Measurements from ENCODE around the gene CPLX4.
A peak's percentile ranks its signal among the peaks of the same experiment; 100 is the strongest.
"Not testable (repeated sequence)": the region's sequence is repeated elsewhere in the genome, so short reads cannot be mapped to it uniquely, and the experiment has no call there.

CPLX4 gene

DNA sequence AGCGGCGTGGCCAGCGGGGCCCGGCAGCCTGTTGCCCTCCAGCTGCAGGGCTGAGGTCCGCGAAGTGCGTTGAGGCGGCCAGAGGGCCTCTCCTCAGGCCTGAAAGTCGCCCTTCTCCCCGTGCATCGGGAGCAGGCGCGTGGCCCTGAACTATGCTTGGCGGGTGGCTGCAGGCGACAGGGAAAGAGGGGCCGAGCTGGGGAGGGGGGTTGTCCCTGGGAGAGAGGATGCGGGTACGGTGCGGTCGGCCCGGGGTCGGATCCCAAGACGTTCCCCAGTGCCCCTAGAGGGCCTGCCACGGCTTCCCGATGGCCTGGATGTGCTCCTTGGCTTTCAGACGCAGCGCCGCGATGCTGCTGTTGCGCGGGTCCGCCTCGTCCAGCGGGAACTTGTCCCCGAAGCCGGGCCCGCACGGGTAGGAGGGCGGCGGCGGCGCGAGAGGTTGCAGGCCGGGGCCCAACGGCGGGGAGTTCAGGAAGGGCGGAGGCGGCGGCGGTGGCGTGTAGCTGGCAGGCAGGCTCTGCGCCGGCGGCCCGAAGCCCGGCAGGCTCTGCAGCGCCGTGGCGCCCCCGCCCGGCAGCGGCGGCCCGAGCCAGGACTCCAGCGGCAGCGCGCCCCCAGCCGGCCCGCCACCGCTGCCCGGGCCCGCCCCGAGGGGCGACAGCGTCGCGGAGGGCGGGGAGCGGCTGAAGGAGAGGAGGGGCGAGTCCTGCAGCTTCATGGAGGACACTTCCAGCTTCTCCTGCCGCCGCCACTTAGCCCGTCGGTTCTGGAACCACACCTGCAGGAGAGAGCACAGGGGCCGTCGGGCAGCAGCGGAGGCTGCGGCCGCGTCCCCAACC is 49.5 kb downstream of the CPLX4 start:
- DNase-seq: peak; percentile 57

DNA sequence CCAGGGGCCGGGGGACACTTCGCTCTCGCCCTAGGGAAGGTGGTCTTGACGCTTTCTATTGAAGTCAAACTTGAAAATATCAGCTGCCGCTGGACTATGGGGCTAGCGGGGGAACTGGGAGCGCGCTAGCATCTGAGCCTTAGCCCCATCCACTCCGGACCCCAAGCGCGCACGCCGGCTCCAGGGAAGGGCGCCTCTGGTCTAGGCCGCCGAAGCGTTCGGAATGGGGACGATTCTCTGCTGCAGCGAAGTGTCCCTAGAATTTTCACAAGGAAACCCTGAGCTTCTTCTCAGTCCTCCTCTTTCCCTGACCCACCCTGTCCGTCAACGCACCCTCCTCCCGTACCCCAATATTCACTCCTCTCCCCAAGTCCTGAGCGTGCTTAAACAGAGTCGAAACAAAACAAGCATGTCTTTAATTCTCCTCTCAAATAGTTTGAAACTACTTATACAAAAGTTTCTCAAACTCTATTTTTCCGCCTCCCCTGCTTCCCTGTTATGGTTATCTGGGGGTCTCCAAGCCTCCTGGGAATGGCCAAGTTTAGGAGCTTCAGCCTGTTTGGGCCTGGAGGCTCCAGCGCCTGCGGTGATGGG is 50.2 kb downstream of the CPLX4 start:
- no peak for DNase-seq

DNA sequence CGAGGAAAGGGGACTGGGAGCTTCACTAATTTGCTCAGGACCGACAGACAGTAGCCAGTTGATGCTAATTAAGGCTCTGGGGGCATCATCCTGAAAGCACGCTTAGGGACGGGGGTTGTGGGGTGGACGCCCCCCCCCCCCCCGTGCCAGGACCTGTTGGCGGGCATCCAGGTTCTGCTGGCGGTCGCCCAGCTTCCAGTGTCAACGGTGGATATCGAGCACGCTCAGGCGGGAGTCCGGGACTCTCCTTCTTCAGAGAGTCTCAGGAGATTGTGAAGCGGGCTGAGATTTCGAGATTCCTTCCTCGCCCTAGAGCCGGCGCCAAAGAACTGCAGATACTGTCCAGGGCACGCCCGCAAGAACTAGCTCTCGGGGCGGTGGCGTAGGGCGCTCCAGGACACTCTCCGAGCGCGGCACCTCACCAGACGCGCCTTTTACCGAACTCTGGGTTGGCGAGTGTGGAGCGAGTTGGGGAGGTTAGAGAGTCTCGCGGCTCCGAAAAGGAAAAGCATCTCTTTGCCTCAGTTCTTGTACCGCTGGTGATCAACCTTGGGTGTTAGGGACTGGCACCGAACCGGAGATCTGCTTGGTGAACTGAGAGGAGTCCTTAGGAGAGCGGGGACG is 50.8 kb downstream of the CPLX4 start:
- DNase-seq: no peak

DNA sequence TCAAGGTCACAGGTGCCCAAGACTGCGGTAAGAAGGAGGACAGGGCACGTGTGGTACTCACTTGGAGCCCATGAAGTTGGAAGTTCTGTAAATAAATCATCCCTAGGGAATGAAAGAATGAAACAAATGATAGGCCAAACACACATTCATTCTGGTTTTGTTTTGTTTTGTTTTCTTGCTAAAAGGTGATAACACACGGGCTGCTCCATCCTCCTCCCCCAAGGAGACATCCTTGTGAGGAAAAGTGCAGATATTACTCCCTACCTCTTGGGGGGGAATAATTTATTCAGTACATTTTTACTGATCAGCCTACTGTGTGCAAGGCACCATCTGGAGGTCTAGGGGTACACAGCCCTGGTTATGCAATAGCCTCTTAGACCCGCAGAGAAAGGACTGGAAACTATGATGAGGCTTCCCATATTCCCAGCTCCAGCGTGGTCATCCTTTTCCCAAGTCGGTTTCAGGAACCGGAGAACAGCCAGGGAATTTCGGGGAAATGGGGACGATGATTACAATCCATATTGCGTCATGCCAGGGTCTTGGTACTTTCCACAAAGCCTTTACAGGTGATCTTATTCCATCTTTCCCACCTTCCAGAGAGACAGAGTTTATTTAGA is 51.5 kb downstream of the CPLX4 start:
- DNase-seq: no peak

DNA sequence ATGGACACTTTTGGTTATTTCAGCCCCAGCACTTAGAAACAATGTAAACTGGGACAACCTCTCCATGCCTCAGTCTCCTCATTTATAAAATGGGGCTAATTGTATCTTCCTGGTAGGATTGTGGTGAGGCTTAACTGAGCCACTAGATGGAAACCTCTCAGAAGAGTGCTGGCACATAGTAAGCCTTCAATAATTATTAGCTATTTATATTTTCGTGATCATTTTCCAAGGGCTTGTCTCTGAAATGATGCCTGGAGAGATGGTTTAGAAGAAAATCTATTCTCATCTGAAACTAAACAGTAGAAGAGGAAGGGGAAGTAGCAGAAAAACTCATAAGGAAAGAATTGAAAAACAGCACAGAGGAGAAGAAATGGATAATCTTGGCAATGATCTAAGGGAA is 52.0 kb downstream of the CPLX4 start:
- DNase-seq: no peak

DNA sequence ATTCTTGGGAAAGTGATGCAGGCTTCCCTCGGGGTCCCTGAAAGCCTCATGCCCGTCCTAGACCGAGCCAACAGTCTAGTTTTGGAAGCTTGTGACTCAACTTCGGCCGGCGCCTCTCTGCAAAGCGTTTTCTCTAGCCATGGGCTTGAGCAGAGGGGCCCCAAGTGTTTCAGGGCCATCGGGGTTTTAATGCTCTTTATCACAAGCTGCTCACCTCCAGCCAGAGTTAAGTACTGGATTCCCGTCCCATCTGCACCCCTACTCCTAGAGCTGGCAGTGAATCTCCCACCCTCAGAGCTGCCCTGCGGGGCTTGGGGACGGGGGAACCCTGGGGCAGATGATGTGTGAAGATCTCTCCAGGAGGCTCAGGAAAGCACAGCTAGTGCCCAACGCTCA is 52.5 kb downstream of the CPLX4 start:
- DNase-seq: no peak

DNA sequence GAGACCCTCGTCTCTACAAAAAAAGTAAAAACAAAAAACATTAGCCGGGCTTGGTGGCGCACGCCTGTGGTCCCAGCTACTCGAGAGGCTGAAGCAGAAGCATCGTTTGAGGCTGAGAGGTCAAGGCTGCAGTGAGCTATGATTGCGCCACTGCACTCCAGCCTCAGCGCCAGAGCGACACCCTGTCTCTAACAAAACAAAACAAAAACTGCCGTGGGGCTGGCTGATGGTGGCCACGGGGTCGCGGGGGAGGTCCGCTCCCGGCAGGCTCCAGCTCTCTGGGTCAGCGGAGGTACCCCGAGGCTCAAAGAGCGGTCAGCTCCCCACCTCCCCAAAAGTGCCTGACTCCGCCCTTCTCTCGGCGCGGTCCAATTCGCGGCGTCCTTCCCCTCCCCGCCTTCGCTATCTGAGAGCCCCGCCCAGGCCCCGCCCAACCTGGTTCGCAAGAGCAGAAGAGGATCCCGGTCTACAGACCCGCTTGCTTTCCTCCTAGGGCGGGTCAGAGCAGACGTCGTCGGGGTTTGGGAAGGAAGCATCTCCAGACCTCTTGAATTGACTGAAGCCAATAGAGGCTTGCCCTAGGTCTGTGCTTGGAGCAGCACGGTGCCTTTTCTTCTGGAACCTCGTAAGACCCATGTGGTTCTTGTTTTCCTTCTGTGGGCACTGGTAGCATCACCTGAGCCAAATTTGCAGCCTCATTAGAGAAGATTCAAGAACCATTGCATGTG is 53.0 kb downstream of the CPLX4 start:
- DNase-seq: peak; percentile 51

DNA sequence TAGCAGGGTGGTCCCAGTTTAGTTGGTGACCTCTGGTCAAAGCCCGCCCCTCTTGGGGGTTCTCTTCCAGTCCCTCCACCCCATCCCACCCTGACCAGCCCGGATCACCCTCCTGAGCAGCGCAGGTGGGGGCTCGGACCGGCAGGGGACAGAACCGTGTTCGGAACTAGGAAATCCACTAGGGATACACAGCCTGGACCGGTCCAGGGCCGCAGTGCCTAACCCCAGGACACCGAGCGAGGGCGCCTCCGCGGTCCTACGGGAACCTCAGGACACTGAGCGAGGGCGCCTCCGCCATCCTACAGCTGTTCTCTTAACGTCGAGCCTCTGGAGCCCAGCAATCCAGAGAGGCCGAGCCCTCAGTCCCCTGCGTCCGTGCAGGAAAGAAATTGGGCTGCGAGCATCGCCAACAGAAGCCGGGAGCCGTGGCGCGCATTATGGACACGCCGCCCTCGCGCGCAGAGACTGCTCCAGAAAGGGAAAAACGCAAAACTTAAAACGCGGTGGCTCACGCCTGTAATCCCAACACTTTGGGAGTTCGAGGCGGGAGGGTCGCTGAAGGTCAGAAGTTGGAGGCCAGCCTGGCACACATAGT is 53.7 kb downstream of the CPLX4 start:
- DNase-seq: no peak

DNA sequence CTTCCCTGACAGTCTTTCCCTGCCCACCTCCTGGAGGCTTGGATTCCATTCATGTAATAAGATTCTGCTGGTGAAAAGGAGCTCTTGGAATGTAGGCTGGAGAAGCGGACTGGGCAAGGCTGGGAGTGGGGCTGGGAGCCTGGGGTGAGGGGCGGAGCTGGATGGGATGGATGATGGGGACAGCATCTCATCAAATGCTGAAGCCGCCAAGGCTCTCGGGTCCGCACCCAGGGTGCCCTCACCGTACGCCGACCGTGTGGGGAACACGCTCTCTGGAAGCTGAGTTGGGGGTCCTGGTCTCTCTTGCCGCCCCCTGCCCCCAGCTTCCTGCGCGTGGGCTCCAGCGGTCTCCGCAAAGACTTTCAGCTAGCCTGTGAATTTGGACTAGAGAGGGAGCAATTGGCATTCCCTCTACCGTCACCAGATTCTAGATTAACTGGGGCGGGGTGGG is 54.3 kb downstream of the CPLX4 start:
- no peak for DNase-seq

DNA sequence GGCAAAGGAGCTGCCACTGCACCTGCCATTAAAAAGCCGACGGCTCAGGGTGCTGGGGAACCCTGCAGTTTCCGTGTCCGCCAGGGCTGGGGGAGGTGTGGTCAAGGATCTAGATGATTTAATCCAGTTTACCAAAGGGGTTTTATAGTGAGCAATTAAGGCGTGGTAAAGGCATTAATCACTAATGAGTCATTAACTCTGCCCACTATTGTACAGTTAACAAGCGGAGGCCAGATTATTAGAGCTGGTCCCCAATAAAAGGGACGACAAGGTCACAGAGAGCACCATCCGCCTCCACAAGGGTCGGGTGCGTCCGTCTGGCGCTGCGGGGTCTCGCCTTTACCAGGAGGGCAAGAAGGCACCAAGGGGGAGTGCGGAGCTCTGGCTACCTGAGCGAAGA is 54.8 kb downstream of the CPLX4 start:
- no peak for DNase-seq

DNA sequence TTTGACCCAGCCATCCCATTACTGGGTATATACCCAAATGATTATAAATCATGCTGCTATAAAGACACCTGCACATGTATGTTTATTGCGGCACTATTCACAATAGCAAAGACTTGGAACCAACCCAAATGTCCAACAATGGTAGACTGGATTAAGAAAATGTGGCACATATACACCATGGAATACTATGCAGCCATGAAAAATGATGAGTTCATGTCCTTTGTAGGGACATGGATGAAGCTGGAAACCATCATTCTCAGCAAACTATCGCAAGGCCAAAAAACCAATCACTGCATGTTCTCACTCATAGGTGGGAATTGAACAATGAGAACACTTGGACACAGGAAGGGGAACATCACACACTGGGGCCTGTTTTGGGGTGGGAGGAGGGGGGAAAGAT is 56.2 kb downstream of the CPLX4 start:
- DNase-seq: not testable (repeated sequence)

DNA sequence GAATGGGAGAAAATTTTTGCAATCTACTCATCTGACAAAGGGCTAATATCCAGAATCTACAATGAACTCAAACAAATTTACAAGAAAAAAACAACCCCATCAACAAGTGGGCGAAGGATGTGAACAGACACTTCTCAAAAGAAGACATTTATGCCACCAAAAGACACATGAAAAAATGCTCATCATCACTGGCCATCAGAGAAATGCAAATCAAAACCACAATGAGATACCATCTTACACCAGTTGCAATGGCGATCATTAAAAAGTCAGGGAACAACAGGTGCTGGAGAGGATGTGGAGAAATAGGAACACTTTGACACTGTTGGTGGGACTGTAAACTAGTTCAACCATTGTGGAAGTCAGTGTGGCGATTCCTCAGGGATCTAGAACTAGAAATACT is 56.6 kb downstream of the CPLX4 start:
- DNase-seq: not testable (repeated sequence)

DNA sequence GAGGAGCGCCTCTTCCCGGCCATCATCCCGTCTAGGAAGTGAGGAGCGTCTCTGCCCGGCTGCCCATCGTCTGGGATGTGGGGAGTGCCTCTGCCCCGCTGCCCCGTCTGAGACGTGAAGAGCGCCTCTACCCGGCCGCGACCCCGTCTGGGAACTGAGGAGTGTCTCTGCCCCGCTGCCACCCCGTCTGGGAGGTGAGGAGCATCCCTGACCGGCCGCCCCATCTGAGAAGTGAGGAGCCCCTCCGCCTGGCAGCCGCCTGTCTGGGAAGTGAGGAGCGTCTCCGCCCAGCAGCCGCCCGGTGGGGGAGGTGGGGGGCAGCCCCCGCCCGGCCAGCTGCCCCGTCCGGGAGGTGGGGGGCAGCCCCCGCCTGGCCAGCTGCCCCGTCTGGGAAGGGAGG is 63.0 kb downstream of the CPLX4 start:
- DNase-seq: not testable (repeated sequence)

DNA sequence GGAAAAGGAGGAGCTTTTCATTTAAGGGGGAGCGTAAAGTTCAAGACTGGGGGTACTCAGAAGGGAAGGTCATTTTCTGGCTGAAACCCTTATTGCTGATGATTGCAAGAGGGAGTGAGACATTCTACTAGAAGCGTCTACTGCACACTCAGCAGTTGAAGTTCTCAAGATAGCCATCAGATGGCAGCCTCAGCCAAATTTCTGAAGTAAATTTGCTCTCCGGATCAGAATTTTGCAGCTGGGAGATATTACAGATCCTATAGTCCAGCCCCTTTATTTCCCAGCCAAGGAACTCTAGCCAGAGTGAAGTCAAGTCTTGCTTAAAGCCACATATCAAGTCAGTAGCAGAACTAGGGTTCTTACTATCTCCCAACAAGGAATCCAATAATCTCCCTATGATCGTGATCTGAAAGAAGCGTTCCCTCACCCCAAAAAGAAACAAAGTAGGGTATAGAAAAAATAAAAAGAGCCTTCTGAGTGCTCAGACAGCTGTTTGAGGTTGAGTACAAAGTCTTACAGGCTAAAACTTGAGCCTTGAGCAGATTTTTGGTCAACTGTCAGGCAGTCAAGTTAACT is 69.2 kb downstream of the CPLX4 start:
- peak; percentile 42 for DNase-seq

DNA sequence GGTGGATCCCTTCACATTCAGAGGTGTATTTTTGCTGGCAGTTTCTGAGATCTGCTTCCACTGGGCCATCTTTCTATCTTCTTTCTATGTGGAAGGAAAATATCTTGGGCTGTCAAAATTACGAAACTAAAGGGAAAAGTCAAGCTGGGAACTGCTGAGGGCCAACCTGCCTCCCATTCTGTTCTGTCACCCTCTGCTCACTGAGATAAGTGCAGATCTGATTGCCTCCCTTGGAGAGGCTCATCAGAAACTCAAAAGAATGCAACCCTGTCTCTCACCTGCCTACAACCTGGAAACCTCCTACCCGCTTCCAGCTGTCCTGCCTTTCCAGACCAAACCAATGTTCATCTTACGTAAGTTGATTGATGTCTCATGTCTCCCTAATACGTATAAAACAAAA is 71.7 kb downstream of the CPLX4 start:
- DNase-seq: no peak

All from activated CD4-positive, alpha-beta T cell treated with anti-CD3 and anti-CD28 coated beads, Interleukin-2, amount 50 U/mL, for 16 hours (primary cell).